ENCODE data around the gene INHBB. TPM values are rescaled to one million over a fixed set of nuclear protein-coding genes. Genes with fewer than 3 reads are reported as not detected.

INHBB gene
- total and polyA plus RNA-seq, 7 experiments from 2014 or later, result not detected

DNA sequence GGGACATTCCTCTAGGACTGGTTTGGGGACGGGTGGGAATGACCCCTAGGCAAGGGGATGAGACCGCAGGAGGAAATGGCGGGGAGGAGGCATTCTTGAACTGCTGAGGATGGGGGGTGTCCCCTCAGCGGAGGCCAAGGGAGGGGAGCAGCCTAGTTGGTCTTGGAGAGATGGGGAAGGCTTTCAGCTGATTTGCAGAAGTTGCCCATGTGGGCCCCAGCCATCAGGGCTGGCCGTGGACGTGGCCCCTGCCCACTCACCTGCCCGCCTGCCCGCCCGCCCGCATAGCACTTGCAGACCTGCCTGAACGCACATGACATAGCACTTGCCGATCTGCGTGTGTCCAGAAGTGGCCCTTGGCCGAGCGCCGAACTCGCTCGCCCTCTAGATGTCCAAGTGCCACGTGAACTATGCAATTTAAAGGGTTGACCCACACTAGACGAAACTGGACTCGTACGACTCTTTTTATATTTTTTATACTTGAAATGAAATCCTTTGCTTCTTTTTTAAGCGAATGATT, 4.9 kb downstream of the INHBB start:
- no peak for ATAC-seq
- ChIA-PET CTCF (no interaction called here), POLR2A (no interaction called here)
- H3K36me3 Mint-ChIP-seq, result no peaks in the 10 kb centered on the region
- peaks cover 29 to 51% (median 40%) of the 10 kb centered on the region in 5 donors for H3K27me3 Mint-ChIP-seq
- peaks cover 0 to 9% of the 10 kb centered on the region in 2 donors for H3K27me3 ChIP-seq (ENCODE audit: control insufficient read depth in 2 of 2, insufficient read depth in 2 of 2, low read length in 2 of 2)
- intact Hi-C loops (cut with micrococcal nuclease), result no loop called here
- H3K4me1 Mint-ChIP-seq, result peaks cover 9 to 13% (median 12%) of the 10 kb centered on the region in 7 donors
- H3K4me1 ChIP-seq (ENCODE audit: control insufficient read depth in 2 of 2, insufficient read depth in 2 of 2, low read length in 2 of 2), result peaks cover 4 to 5% of the 10 kb centered on the region in 2 donors
- no peak overlapping the region for H3K4me3 ChIP-seq (ENCODE audit: low read length)
- H3K9me3 ChIP-seq (ENCODE audit: control insufficient read depth in 2 of 3, low read length in 3 of 3), result no peaks in the 10 kb centered on the region
- H3K4me3 Mint-ChIP-seq, result no peak overlapping the region
- no peak overlapping the region for H3K27ac ChIP-seq (ENCODE audit: low read depth, low read length)
- no peaks in the 10 kb centered on the region for H3K9me3 Mint-ChIP-seq
- H3K36me3 ChIP-seq (ENCODE audit: control insufficient read depth in 2 of 3, insufficient read depth in 3 of 3, low read length in 3 of 3), result no peaks in the 10 kb centered on the region
- DNase-seq, result no peak
- H3K27ac Mint-ChIP-seq, result no peak overlapping the region

DNA sequence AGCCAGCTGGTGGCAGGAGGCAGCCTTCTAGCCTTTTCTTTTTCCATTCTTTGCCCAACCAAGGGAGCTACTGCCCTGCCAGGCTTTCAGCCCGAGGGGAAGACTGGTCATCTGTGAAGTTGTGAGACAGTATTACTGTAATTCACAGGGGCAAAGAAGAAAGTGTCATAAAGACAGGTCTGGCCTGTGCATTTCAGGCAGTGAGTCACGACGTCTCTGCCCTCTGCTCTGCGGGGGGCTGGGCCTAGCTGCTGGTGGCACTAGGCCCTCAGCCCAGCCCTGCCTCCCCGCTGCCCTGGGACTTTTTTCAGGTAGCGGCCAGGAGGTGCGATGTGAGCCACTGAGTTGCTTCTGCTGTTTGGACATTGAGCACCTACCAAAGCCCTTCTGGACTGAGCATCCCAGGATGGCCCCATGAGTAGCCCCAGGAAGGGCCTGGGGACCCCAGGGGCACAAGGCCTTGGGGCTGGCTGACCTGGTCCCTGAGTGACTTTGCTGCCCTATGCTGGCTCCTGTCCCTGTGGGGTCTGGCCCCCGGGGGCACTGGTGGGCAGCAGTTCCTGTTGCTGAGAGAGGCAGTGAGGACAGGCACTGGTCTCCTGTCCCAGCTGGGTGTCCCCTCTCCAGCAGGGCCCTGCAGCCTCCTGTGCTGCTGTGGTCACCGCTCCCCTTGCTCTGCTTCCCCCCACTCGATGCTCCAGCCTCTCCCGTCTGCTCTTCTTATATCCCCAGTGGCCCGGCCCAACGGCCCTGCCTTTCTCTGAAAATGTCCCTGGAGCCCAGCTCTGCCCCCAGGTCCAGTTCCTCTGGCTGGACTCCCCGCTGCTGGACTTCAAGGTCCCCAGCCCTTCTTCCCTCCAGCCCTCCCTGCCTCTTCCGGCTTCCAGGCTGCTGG, 7.0 kb downstream of the INHBB start:
- Mint-ChIP-seq H3K9me3 (no peaks in the 10 kb centered on the region), H3K27ac (no peak overlapping the region), H3K36me3 (no peaks in the 10 kb centered on the region), H3K4me1 (no peaks in the 10 kb centered on the region), H3K4me3 (no peak overlapping the region), H3K27me3 (peaks cover 16 to 36% (median 27%) of the 10 kb centered on the region in 5 donors)
- CTCF ChIA-PET, result no interaction called here
- Histone ChIP-seq H3K27me3 (ENCODE audit: control insufficient read depth in 2 of 2, insufficient read depth in 2 of 2, low read length in 2 of 2) (no peaks in the 10 kb centered on the region), H3K27ac (ENCODE audit: low read depth, low read length) (no peak overlapping the region), H3K36me3 (ENCODE audit: control insufficient read depth in 2 of 3, insufficient read depth in 3 of 3, low read length in 3 of 3) (no peaks in the 10 kb centered on the region), H3K4me3 (ENCODE audit: low read length) (no peak overlapping the region), H3K4me1 (ENCODE audit: control insufficient read depth in 2 of 2, insufficient read depth in 2 of 2, low read length in 2 of 2) (no peaks in the 10 kb centered on the region), H3K9me3 (ENCODE audit: control insufficient read depth in 2 of 3, low read length in 3 of 3) (no peaks in the 10 kb centered on the region)
- POLR2A ChIA-PET, result no interaction called here
- ATAC-seq, result peak; percentile 8
- intact Hi-C loops (cut with micrococcal nuclease), result no loop called here
- DNase-seq, result no peak

DNA sequence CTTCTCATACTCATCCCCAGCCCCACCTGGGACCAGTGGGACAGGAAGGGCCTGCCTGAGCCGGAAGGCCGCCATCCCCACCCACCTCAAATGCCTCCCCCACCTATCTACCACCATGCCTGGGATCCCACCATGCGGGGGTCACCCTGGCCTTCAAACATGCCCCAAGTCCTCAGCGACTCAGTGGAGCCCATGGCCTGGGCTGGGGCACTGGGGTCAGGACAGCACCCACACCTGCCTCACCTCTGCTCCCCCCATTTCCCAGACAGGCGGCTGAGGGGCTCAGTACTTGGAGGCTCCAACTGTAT, 7.6 kb downstream of the INHBB start:
- intact Hi-C loops (cut with micrococcal nuclease), result no loop called here
- Mint-ChIP-seq H3K9me3 (no peaks in the 10 kb centered on the region), H3K36me3 (no peaks in the 10 kb centered on the region), H3K27me3 (peaks cover 11 to 30% (median 21%) of the 10 kb centered on the region in 5 donors), H3K27ac (no peak overlapping the region), H3K4me1 (no peaks in the 10 kb centered on the region), H3K4me3 (no peak overlapping the region)
- ChIA-PET CTCF (no interaction called here), POLR2A (no interaction called here)
- H3K4me3 ChIP-seq (ENCODE audit: low read length), result no peak overlapping the region
- no peaks in the 10 kb centered on the region for H3K27me3 ChIP-seq (ENCODE audit: control insufficient read depth in 2 of 2, insufficient read depth in 2 of 2, low read length in 2 of 2)
- no peaks in the 10 kb centered on the region for H3K36me3 ChIP-seq (ENCODE audit: control insufficient read depth in 2 of 3, insufficient read depth in 3 of 3, low read length in 3 of 3)
- no peak overlapping the region for H3K27ac ChIP-seq (ENCODE audit: low read depth, low read length)
- H3K4me1 ChIP-seq (ENCODE audit: control insufficient read depth in 2 of 2, insufficient read depth in 2 of 2, low read length in 2 of 2), result no peaks in the 10 kb centered on the region
- DNase-seq (no peak), ATAC-seq (no peak)
- H3K9me3 ChIP-seq (ENCODE audit: control insufficient read depth in 2 of 3, low read length in 3 of 3), result no peaks in the 10 kb centered on the region

DNA sequence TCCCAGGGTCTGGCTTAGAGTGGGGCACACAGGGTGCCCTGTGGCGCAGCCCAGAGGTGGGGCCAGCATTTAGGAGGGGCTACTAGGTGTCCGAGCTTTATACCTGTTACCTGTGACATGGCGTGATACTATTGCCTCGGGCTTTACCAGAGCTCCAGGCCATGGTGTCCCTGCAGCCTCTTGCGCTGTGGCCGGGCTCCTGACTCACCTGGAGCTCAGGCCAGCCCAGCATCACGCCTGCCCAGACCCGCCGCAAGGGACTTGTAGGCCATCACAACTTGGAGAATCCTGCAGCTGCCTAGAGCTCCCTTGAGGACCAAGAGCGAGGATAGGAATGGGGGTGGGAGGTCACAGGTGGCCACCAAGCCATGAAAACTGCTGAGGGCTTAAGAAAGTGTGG, 8.0 kb downstream of the INHBB start:
- Mint-ChIP-seq H3K4me3 (no peak overlapping the region), H3K27ac (no peak overlapping the region), H3K9me3 (no peaks in the 10 kb centered on the region), H3K4me1 (no peaks in the 10 kb centered on the region), H3K36me3 (no peaks in the 10 kb centered on the region), H3K27me3 (peaks cover 11 to 27% (median 17%) of the 10 kb centered on the region in 5 donors)
- ATAC-seq (no peak), DNase-seq (no peak)
- CTCF ChIA-PET, result no interaction called here
- H3K4me3 ChIP-seq (ENCODE audit: low read length), result no peak overlapping the region
- H3K27ac ChIP-seq (ENCODE audit: low read depth, low read length), result no peak overlapping the region
- intact Hi-C loops (cut with micrococcal nuclease), result no loop called here
- no peaks in the 10 kb centered on the region for H3K4me1 ChIP-seq (ENCODE audit: control insufficient read depth in 2 of 2, insufficient read depth in 2 of 2, low read length in 2 of 2)
- H3K36me3 ChIP-seq (ENCODE audit: control insufficient read depth in 2 of 3, insufficient read depth in 3 of 3, low read length in 3 of 3), result no peaks in the 10 kb centered on the region
- POLR2A ChIA-PET, result no interaction called here
- H3K9me3 ChIP-seq (ENCODE audit: control insufficient read depth in 2 of 3, low read length in 3 of 3), result no peaks in the 10 kb centered on the region
- no peaks in the 10 kb centered on the region for H3K27me3 ChIP-seq (ENCODE audit: control insufficient read depth in 2 of 2, insufficient read depth in 2 of 2, low read length in 2 of 2)

DNA sequence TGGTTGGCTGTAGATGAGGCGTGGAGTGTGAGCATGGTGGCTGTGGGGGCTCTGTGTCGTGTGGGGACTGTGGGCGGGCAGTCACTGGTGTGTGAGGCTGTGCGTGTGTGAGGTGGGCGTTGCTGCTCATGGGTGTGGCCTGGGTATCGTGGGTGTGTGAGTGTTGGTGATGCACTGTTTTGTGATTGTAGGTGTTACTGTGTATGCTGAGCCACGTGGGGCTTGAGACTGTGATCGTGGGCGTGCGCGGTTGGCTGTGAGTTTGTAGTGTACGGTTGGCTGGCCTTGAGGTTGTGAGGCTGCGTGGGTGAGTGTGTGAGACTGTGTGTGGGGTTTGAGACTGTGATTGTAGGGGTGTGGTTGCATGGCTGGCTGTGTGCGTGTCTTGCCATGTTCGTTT, 8.5 kb downstream of the INHBB start:
- Histone ChIP-seq H3K4me3 (ENCODE audit: low read length) (no peak overlapping the region), H3K27me3 (ENCODE audit: control insufficient read depth in 2 of 2, insufficient read depth in 2 of 2, low read length in 2 of 2) (no peaks in the 10 kb centered on the region), H3K27ac (ENCODE audit: low read depth, low read length) (no peak overlapping the region), H3K9me3 (ENCODE audit: control insufficient read depth in 2 of 3, low read length in 3 of 3) (no peaks in the 10 kb centered on the region), H3K36me3 (ENCODE audit: control insufficient read depth in 2 of 3, insufficient read depth in 3 of 3, low read length in 3 of 3) (no peaks in the 10 kb centered on the region), H3K4me1 (ENCODE audit: control insufficient read depth in 2 of 2, insufficient read depth in 2 of 2, low read length in 2 of 2) (no peaks in the 10 kb centered on the region)
- peaks cover 11 to 23% (median 14%) of the 10 kb centered on the region in 5 donors for H3K27me3 Mint-ChIP-seq
- H3K9me3 Mint-ChIP-seq, result no peaks in the 10 kb centered on the region
- ChIA-PET CTCF (no interaction called here), POLR2A (no interaction called here)
- H3K36me3 Mint-ChIP-seq, result no peaks in the 10 kb centered on the region
- DNase-seq (no peak), ATAC-seq (no peak)
- H3K27ac Mint-ChIP-seq, result no peak overlapping the region
- no peak overlapping the region for H3K4me3 Mint-ChIP-seq
- H3K4me1 Mint-ChIP-seq, result no peaks in the 10 kb centered on the region
- intact Hi-C loops (cut with micrococcal nuclease), result no loop called here

DNA sequence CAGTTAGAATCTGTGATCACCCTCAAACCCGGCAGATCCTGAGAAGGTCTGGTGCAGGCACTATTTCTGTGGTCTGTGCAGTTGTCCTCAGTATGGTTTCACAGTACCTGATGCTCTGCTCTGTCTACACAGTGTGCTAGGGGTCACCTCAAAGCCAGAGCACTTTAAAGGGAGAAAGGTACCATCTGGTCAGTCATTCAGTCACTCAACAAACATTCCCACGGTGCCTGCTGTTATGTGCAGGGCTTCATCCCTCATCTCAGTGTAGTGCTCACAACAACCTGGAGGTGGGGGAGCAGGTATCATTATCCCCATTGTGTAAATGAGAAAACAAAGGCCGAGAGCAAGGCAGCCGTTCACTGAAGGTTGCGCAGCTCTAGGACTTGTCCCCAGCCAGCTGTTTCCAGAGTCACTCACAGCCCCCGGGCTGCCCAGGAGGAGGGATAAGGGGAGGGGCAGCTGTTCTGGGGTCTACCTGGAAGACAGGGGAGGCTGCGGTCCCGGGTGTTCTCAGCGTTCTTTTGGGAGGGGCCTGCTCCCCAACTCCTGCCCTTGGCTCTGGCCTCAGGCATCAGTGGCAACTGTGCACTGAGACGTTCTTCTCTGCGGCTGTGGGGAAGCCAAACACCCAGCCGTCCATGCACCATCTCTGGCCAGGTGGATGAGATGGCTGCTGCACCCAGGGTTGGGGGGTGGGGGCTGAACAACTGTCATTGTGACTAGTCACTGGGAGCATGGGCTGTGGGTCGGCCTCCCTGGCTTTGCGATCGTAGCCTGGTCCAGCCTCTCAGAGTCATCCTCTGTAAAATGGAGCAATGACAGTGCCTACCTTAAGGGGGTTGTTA, 9.2 kb downstream of the INHBB start:
- Histone ChIP-seq H3K27me3 (ENCODE audit: control insufficient read depth in 2 of 2, insufficient read depth in 2 of 2, low read length in 2 of 2) (no peaks in the 10 kb centered on the region), H3K27ac (ENCODE audit: low read depth, low read length) (no peak overlapping the region), H3K4me1 (ENCODE audit: control insufficient read depth in 2 of 2, insufficient read depth in 2 of 2, low read length in 2 of 2) (no peaks in the 10 kb centered on the region), H3K9me3 (ENCODE audit: control insufficient read depth in 2 of 3, low read length in 3 of 3) (no peaks in the 10 kb centered on the region), H3K4me3 (ENCODE audit: low read length) (no peak overlapping the region), H3K36me3 (ENCODE audit: control insufficient read depth in 2 of 3, insufficient read depth in 3 of 3, low read length in 3 of 3) (no peaks in the 10 kb centered on the region)
- ChIA-PET POLR2A (no interaction called here), CTCF (no interaction called here)
- intact Hi-C loops (cut with micrococcal nuclease), result no loop called here
- ATAC-seq (no peak), DNase-seq (no peak)
- no peaks in the 10 kb centered on the region for H3K36me3 Mint-ChIP-seq
- no peaks in the 10 kb centered on the region for H3K4me1 Mint-ChIP-seq
- H3K9me3 Mint-ChIP-seq, result no peaks in the 10 kb centered on the region
- H3K27me3 Mint-ChIP-seq, result peaks cover 6 to 16% (median 11%) of the 10 kb centered on the region in 5 donors
- H3K27ac Mint-ChIP-seq, result no peak overlapping the region
- no peak overlapping the region for H3K4me3 Mint-ChIP-seq
